GM19238 (cell line): Measurements from ENCODE around the gene MYO15A.

ENCODE experiments used
- DNase-seq: peaks from one replicate; pipeline ENCODE4 v3.0.0; 2011; ENCODE audit warnings: low spot score; ENCODE audit not compliant: insufficient read length

The MYO15A gene

DNA sequence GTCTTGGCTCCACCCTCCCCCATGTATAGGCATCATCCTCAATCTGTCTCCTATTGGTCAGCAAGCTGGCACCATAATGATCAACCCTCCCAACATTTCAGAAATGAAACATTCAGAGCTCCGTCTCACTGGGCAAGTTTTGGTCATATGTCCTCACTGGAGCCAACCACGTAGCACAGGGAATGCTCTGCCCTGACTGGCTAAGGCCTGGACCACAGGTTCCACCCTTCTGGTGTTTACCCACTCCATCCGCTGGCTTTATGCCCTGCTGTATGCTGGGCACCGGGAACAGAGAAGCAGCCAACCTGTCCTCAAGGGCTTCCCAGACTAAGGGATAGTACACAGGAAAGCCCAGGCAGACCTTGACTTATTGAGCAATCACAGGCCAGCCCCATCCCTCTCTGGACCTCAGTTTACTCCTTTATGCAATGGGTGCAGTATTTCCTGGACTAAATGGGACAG lies 20.5 kb downstream of the MYO15A start:
- DNase-seq: no peak

DNA sequence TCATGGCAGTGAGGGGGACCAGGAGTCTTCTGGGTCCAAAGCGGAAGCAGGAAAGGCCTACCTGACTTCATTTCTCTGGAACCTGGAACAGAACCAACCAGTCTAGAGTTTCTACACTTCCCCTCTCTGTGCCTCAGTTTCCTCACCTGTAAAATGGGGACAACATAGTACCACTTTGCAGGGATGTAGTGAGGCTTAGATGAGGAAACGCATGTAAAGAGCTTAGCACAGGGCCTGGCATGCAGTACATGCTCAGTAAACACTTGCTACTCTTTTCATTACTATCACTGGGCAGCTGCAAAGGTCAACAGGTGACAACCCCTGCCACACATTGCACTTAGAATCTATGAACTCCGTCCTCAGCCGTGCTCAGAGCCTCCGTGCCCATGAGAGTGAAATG lies 24.2 kb downstream of the MYO15A start:
- DNase-seq: no peak

DNA sequence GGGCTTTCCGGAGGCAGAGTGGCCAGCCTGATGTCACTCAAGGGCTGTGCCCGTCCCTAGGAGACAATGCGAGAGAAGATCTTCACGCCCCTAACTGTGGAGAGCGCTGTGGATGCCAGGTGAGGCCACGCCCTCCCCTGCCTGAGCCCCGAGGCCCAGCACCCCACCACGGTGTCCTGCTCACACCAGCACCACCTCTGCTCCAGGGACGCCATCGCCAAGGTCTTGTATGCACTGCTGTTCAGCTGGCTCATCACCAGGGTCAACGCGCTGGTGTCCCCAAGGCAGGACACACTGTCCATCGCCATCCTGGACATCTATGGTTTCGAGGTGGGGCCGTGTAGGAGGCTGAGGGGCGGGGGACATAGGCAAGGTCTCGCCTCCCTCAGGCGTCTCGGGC lies 27.8 kb downstream of the MYO15A start:
- DNase-seq: no peak

DNA sequence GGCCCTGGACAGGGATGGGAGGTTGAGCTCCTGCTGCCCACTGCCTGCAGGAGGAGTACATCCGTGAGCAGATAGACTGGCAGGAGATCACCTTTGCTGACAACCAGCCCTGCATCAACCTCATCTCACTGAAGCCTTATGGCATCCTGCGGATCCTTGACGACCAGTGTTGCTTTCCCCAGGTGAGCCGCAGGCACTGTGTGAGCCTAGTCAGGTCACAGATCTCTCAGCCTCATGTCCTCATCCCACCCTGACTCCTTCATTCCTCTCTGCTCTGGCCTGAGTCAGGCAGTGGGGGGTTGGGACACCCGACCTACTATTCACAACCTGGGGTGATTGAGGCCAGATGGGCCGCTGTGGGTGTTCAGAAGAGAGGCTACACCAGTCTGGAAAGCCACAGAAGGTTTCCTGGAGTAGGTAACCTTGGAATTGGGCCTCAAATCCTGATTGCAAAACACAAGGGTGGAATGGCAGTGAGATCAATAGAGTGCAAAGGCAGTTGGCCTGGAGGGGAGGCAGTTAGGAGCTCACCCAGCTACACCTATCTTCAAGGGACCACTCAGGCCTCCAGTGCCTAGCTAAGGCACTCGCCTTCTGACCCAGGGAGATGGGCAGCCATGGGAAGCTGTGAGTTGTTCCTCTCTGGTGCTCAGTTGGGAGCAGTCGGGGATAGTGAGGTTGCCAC lies 29.7 kb downstream of the MYO15A start:
- DNase-seq: no peak

DNA sequence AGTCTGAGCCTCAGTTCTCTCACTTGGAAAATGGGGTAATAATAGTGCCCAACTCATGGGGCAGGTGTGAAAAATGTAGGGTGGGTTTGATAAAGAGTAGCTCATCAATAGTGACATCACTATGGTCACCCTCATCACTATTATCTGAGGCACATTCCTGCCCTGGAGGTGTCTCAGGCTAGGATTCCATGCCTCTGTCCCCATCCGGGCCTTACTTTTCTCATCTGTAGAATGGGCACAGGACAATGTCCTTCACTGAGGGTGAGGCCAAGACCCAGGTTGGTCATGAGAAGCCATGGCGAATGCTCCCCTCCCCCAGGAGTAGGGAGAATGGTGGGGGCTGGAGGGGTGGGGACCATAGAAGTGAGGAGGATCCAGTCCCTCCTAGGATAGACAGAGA lies 30.5 kb downstream of the MYO15A start:
- DNase-seq: no peak

DNA sequence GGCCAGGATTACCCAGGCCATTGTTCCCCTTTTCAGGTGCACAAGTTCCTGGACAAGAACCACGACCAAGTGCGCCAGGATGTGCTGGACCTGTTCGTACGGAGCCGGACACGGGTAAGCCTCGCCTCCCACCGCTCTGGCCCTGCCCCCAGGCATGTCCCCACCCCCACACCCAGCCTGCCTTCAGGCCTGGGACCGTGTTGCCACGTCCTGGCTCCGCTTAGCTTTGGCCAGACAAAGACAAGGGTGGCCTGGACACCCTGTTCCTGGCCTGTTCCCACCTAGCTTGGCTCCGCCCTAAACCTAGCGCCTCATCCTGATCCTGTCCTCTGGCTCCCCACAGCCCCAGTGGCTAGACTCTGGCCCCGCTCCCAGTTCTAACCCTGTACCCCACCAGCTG lies 30.9 kb downstream of the MYO15A start:
- DNase-seq: no peak

DNA sequence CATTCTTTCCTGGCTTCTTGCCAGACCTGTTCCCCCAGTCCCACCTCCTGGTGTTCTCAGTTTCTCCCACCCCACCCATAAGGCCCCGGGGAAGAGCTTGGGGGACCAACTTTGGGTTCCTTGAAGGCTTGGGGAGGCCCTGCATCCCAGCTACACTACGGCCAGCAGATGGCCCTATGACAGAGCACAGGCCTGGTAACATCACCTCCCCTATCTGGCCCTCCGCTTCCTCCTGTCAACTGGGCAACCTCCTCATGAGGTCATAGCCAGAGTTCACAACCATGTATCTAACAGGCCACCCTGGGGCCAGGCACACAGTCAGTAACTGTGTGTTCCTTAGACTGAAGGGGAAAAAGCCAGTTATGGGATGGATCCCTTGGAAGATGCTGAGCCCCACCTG lies 31.4 kb downstream of the MYO15A start:
- no peak for DNase-seq

DNA sequence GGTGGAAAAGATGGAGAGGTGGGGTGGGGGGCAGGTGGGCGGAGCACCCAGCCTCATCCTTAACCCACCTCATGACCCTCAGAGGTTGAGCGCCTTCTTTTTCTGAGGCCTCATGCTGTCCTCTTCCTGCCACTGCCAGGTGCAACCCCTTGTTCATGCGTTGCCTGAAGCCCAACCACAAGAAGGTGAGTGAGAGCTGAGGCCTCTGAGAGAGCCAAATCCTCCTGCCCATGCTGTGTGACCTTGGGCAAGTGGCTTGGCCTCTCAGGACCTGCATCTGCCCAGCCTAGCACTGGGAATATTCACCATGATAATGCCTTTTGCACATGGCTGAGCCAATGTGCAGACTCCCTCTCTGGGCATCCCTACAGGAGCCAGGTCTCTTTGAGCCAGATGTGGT lies 32.1 kb downstream of the MYO15A start:
- no peak for DNase-seq

DNA sequence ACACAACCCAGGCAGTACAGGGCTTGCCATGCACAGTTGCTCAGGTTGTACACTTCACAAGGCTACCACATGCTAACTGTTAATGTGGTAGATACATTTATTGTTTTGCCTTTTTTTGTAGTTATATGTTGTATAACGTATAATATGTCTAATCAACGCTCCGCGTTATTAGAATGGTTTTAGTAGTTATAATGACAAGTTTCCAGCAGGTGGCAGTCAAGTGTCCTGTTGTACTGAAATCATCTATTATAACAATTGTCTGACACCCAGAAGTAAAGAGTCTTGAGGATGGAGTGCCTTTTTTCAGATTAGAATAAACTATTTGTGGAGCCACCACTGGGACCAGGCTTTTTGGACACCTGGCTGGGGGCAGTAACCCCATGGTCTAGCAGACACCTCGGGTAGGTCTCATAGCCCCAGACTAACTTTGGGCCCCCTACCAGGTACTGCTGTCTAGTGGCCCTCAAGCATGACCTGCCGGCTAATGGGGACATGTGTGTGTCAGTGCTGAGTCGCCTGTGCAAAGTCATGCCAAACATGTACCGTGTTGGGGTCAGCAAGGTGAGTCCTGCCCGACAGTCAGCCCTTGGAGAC lies 32.8 kb downstream of the MYO15A start:
- peak; percentile 35 for DNase-seq

DNA sequence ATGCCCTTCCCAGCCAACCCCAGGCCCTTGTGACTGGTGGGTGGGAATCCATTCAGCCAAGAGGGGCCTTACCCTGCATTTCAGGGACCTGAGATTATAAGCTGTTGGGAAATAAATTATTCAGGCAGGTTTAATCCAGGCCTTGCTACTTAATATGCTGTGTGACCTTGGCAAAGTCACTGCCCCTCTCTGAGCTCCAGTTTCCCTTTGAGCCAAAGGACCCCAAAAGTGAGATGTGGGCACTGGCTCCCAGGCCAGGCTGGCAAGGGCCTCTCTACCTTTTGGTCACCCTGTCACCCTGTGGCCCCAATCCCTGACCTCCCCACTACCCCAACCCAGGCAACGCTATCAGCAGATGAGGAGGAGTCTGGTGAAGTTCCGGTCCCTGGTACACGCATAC lies 33.9 kb downstream of the MYO15A start:
- DNase-seq: no peak

DNA sequence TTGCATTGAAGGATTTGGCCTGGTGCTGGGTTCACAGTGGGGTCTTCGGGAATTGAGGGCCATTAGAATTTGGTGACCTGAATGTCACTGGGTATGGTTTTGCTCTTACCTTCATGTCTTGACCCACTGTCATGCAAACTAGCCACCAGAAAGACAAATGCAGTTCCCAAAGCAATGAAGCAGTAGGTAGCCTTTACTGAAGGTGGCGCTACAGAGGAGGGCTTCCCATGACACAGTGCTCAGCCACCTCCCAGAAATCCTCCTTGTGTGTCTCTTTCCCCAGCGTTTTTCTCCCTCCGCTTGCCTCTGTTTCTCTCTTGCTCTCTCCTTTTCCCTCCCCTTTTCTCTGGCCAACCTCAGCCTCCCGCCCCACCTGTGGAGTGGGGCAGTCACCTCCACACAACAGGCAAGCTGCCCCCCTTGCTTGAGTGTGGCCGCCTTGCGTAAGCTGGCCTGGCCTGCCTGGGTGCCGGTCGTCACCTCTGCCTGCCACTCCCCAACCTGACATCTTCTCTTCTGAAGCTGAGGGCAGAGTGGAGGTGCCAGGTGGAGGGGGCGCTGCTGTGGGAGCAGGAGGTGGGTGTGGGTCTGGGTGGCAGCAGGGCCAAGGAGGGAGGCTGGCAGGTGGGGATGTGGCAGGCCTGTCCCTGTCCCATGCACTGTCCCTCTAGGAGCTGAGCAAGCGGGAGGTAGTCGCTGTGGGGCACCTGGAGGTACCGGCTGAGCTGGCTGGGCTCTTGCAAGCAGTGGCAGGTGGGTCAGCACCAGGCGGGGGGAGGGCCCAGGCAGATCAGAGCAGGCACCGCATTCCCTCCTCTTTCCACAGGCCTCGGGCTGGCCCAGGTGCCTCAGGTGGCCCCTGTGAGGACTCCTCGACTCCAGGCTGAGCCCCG lies 34.7 kb downstream of the MYO15A start:
- no peak for DNase-seq

DNA sequence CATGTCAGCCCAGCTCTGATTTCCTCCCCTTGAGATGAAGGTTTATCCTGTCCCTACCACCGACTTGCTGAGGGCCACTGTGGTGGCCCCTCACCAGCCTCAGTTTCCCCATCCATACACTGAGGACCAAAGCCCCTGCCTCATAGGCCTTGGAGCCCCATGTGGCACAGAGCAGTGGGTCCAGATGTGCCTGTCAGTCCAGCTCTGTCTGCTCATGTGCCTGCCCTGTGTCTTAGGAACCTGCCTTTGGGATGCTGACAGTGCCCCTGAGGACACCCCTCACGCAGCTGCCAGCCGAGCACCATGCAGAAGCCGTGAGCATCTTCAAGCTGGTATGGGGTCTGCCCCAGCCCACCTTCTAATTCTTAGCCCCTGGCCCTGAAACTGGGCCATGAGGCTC lies 35.7 kb downstream of the MYO15A start:
- no peak for DNase-seq

DNA sequence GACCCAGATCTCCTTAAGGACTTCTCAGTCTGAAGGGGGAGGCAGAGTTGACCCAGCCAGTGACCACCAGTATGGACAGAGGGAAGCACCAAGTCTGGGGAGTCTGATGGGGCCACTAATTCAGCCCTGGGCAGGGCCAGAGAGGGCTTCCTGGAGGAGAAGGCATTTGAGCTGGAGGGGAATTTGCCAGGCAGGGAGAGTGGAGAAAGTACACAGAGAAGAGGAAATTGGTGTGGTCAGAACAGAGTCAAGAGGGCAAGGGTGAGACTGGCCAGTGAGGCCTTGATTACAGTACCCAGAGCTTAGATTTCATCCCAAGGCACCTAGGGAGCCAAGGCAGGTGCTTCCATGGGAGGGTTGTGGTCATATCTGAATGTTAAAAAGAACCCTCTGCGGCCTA lies 36.3 kb downstream of the MYO15A start:
- no peak for DNase-seq

DNA sequence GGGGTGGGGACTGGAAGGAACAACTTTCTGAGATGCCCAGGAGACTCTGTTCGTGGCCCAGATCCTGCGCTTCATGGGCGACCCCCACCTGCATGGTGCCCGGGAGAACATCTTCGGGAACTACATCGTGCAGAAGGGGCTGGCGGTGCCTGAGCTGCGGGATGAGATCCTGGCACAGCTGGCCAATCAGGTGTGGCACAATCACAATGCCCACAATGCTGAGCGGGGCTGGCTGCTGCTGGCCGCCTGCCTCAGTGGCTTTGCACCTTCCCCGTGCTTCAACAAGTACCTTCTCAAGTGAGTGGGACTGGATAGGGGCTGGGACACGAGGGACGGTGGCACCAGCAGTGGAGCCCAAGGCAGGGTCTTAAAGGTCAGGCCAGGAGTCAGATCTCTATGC lies 37.3 kb downstream of the MYO15A start:
- DNase-seq: no peak

DNA sequence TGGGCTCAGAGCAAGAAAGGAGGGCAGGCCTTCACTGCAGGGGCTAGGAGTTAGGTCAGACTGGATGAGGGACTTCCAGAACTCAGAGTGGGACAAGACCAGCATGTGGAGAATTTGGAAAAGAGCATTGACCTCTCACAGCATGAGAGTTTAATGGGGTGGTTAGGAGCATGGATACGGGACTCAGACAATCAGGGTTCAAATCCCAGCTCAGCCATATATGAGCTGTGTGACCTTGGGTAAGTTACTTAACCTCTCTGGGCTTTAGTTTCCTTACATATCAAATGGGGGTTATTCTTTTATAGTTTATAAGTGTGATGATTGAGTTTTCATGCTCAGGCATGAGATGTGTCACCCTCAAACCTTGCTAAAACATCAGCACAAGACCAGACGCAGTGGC lies 37.7 kb downstream of the MYO15A start:
- no peak for DNase-seq

DNA sequence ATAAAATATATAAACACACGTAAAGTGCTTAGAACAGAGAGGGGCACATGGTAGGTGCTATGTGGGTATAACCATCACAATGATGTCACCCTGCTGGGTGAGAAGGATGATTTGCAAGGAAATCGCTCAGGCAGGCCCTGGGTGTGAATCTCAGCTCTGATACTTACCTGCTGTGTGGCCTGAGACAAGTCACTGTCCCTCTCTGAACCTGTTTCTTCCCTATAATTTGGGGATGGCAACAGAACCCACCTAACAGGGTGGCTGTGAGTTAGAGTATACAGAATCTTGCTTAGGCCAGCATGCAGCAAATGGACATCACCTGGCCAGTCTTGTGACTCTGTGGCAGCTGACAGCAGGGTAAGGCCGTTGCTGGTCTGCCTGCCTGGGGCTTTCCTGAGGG lies 38.4 kb downstream of the MYO15A start:
- no peak for DNase-seq

DNA sequence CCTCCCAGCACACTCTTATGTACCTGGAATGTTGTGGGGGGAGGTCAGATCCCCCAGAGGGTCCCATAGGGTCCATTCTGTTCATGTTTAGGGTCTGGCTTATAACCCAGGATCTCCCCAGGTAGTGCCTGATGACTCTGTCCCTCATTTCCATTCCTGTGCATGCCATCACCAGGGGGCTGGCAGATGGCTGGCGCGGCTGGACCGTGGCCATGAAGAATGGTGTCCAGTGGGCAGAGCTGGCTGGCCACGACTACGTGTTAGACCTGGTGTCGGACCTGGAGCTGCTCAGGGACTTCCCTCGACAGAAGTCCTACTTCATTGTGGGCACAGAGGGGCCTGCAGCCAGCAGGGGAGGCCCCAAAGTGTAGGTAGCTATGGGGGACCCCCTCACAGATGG lies 40.0 kb downstream of the MYO15A start:
- no peak for DNase-seq

DNA sequence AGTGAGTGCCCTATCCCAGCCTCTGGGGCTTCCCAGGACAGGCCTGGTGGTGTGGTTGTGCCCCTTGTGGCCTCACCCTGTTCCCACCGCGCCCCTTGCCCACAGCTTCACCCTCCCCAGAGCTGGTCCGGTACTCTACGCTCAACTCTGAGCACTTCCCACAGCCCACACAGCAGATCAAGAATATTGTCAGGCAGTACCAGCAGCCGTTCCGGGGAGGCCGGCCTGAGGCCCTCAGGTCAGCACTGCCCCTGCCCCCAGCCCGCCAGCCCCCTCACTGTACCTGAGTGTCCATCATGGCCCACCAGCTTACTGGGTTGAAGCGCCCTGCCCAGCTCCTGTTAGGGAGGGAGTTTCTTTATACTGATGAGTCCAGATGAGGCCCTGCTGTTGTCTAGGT lies 42.7 kb downstream of the MYO15A start:
- no peak for DNase-seq

DNA sequence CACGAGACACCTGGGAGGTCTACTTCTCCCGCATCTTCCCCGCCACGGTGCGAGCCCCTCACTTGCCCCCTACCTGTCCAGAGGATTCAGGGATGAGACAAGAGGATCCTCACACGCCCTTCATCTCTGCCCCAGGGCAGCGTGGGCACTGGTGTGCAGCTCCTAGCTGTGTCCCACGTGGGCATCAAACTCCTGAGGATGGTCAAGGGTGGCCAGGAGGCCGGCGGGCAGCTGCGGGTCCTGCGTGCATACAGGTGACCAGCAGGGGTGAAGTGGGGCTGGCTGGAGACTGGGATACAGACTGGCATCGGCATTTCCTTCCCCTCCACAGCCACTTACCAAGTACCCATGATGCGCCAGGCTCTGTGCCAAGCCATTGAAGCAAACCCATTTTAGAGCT lies 46.6 kb downstream of the MYO15A start:
- no peak for DNase-seq

DNA sequence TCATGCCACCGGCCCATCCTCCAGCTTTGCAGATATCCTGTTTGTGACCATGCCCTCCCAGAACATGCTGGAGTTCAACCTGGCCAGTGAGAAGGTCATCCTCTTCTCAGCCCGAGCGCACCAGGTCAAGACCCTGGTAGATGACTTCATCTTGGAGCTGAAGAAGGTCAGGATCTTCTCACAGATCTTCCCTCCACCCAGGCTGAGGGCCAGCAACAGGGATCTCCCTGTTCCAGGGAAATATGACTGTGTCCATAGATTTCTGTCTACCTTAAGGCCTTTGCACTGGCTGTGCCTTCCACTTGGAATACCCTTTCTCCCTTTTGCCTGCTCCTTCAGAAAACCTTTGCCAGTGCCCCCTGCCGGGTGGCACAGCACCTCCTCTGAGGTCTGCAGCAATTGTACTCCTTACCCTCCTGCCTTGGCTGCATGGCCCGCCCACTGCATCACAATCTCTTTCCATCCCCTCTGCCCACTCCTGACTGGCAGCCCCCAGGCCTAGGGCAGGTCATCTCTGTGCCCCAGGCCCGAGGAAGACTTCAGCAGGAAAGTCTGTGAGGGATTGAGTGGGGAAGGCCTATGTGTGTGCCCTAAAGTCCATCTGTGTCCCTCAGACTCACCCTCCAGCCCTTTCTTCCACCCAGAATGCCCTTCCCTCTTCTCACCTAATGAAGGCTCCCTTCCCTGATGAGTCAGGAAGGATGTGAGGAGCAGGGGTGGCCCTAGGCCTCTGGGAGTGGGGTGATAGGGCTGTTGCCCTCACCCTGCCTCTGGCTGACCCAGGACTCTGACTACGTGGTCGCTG lies 47.8 kb downstream of the MYO15A start:
- no peak for DNase-seq

DNA sequence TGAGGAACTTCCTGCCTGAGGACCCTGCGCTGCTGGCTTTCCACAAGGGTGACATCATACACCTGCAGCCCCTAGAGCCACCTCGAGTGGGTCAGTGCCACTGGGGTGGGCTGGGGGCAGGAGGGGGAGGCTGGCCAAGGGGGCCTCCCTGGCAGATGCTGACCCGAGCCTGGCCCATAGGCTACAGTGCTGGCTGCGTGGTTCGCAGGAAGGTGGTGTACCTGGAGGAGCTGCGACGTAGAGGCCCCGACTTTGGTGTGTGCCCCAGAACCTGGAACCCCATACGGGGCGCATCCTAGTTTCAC lies 48.4 kb downstream of the MYO15A start:
- no peak for DNase-seq
